ENCODE data around the gene KRT38. TPM values are rescaled to one million over a fixed set of nuclear protein-coding genes. Genes with fewer than 3 reads are reported as not detected.

Gene KRT38
- total and polyA plus RNA-seq, 2 of the 8 experiments (the other 6 are each of a cell fraction or from before 2014, with no cell fraction given): not detected

- TF ChIP-seq TAF7 (optimal IDR thresholded peaks at IDR 0.05; ENCODE audit: borderline replicate concordance, low read depth, low read length) (no peak), CBX8 (IDR thresholded peaks at IDR 0.05; ENCODE audit: borderline replicate concordance, low read depth, low read length) (no peak), KDM5A (IDR thresholded peaks at IDR 0.05; ENCODE audit: low read length) (no peak), RBBP5 (IDR thresholded peaks at IDR 0.05; ENCODE audit: borderline replicate concordance, low read depth, low read length) (no peak)
These were observed 39.8 kb upstream of the KRT38 start (continued) for GRCh38 chr17:41480581-41480980.

Measured in H1 (cell line).